ENCODE measurements around the gene WDFY2.
"Not testable (repeated sequence)": the region's sequence is repeated elsewhere in the genome, so short reads cannot be mapped to it uniquely, and the experiment has no call there.

WDFY2 gene

GRCh38 chr13:51639171-51639570 is 54.9 kb downstream of the WDFY2 start:
- H3K4me3 Mint-ChIP-seq, result no peak overlapping the region
- H3K9me3 Mint-ChIP-seq, result no peaks in the 10 kb centered on the region
- DNase-seq (no peak), ATAC-seq (replicated peaks) (no peak)
- H3K27ac Mint-ChIP-seq, result no peak overlapping the region
- peaks cover 26 to 53% of the 10 kb centered on the region in 2 donors for H3K4me1 Mint-ChIP-seq
- peaks cover 4 to 8% of the 10 kb centered on the region in 2 donors for H3K36me3 Mint-ChIP-seq
- no peaks in the 10 kb centered on the region for H3K27me3 Mint-ChIP-seq

GRCh38 chr13:51640696-51641095 is 56.4 kb downstream of the WDFY2 start:
- H3K36me3 Mint-ChIP-seq; DNase-seq; H3K27ac Mint-ChIP-seq; H3K9me3 Mint-ChIP-seq; H3K27me3 Mint-ChIP-seq; ATAC-seq (replicated peaks); H3K4me3 Mint-ChIP-seq: not testable (repeated sequence)
- H3K4me1 Mint-ChIP-seq, result peaks cover 30 to 51% of the 10 kb centered on the region in 2 donors

GRCh38 chr13:51643105-51643881 is 59.0 kb downstream of the WDFY2 start:
- no peaks in the 10 kb centered on the region for H3K9me3 Mint-ChIP-seq
- peaks cover 34 to 51% of the 10 kb centered on the region in 2 donors for H3K4me1 Mint-ChIP-seq
- H3K4me3 Mint-ChIP-seq, result no peak overlapping the region
- DNase-seq (no peak), ATAC-seq (replicated peaks) (no peak)
- H3K27ac Mint-ChIP-seq, result peak overlapping the region; percentile 32
- no peaks in the 10 kb centered on the region for H3K27me3 Mint-ChIP-seq
- H3K36me3 Mint-ChIP-seq, result peaks cover 11 to 12% of the 10 kb centered on the region in 2 donors

GRCh38 chr13:51643882-51644281 is 59.6 kb downstream of the WDFY2 start:
- ATAC-seq (replicated peaks), result no peak
- H3K4me1 Mint-ChIP-seq, result peaks cover 34 to 50% of the 10 kb centered on the region in 2 donors
- no peaks in the 10 kb centered on the region for H3K9me3 Mint-ChIP-seq
- DNase-seq, result no peak
- peaks cover 11 to 12% of the 10 kb centered on the region in 2 donors for H3K36me3 Mint-ChIP-seq
- H3K27ac Mint-ChIP-seq, result peak overlapping the region; percentile 32
- H3K4me3 Mint-ChIP-seq, result no peak overlapping the region
- H3K27me3 Mint-ChIP-seq, result no peaks in the 10 kb centered on the region

GRCh38 chr13:51644654-51645053 is 60.4 kb downstream of the WDFY2 start:
- Mint-ChIP-seq H3K36me3 (peaks cover 11 to 12% of the 10 kb centered on the region in 2 donors), H3K4me3 (no peak overlapping the region), H3K27ac (peak overlapping the region; percentile 42), H3K27me3 (no peaks in the 10 kb centered on the region), H3K9me3 (no peaks in the 10 kb centered on the region), H3K4me1 (peaks cover 33 to 54% of the 10 kb centered on the region in 2 donors)
- no peak for DNase-seq
- ATAC-seq (replicated peaks), result no peak

- Mint-ChIP-seq H3K4me1 (peaks cover 33 to 55% of the 10 kb centered on the region in 2 donors), H3K36me3 (peaks cover 11 to 12% of the 10 kb centered on the region in 2 donors), H3K27ac (peak overlapping the region; percentile 89), H3K27me3 (no peaks in the 10 kb centered on the region), H3K4me3 (peak overlapping the region in 1 of 2 donors; percentile 23), H3K9me3 (no peaks in the 10 kb centered on the region)
- DNase-seq (no peak), ATAC-seq (replicated peaks) (peak; percentile 68 to 84)
Observed at GRCh38 chr13:51645154-51645650, 60.9 kb downstream of the WDFY2 start.

GRCh38 chr13:51645761-51646670 is 61.8 kb downstream of the WDFY2 start:
- peaks cover 0 to under 1% of the 10 kb centered on the region in 2 donors for H3K9me3 Mint-ChIP-seq
- no peaks in the 10 kb centered on the region for H3K27me3 Mint-ChIP-seq
- H3K4me1 Mint-ChIP-seq, result peaks cover 33 to 57% of the 10 kb centered on the region in 2 donors
- peak overlapping the region; percentile 65 for H3K27ac Mint-ChIP-seq
- ATAC-seq (replicated peaks), result no peak
- H3K4me3 Mint-ChIP-seq, result peak overlapping the region in 1 of 2 donors; percentile 23
- DNase-seq, result no peak
- peaks cover 11 to 12% of the 10 kb centered on the region in 2 donors for H3K36me3 Mint-ChIP-seq

GRCh38 chr13:51647067-51647466 is 62.8 kb downstream of the WDFY2 start:
- Mint-ChIP-seq H3K4me1 (peaks cover 42 to 67% of the 10 kb centered on the region in 2 donors), H3K9me3 (peaks cover 2 to 6% of the 10 kb centered on the region in 2 donors), H3K27ac (no peak overlapping the region), H3K27me3 (no peaks in the 10 kb centered on the region), H3K36me3 (peaks cover 14 to 18% of the 10 kb centered on the region in 2 donors), H3K4me3 (no peak overlapping the region)
- DNase-seq, result no peak
- no peak for ATAC-seq (replicated peaks)

- Mint-ChIP-seq H3K36me3 (peaks cover 32 to 33% of the 10 kb centered on the region in 2 donors), H3K4me1 (peaks cover 15 to 41% of the 10 kb centered on the region in 2 donors), H3K9me3 (peaks cover 14 to 21% of the 10 kb centered on the region in 2 donors)
- not testable (repeated sequence) for DNase-seq; H3K27ac Mint-ChIP-seq; H3K27me3 Mint-ChIP-seq; ATAC-seq (replicated peaks); H3K4me3 Mint-ChIP-seq
Observed at GRCh38 chr13:51652193-51652592, 67.9 kb downstream of the WDFY2 start.

- Mint-ChIP-seq H3K27ac (no peak overlapping the region), H3K4me1 (peaks cover 18 to 30% of the 10 kb centered on the region in 2 donors)
Observed at GRCh38 chr13:51659276-51660127, 75.2 kb downstream of the WDFY2 start.

GRCh38 chr13:51660813-51661212 is 76.6 kb downstream of the WDFY2 start:
- Mint-ChIP-seq H3K4me3 (no peak overlapping the region), H3K9me3 (peaks cover 7 to 10% of the 10 kb centered on the region in 2 donors), H3K27me3 (no peaks in the 10 kb centered on the region), H3K27ac (no peak overlapping the region), H3K4me1 (peaks cover 19 to 32% of the 10 kb centered on the region in 2 donors), H3K36me3 (peaks cover 16 to 30% of the 10 kb centered on the region in 2 donors)
- ATAC-seq (replicated peaks), result no peak
- DNase-seq, result no peak

More at GRCh38 chr13:51659276-51660127, 75.2 kb downstream of the WDFY2 start:
- Mint-ChIP-seq H3K4me3 (no peak overlapping the region), H3K27me3 (no peaks in the 10 kb centered on the region), H3K36me3 (peaks cover 23 to 39% of the 10 kb centered on the region in 2 donors), H3K9me3 (peaks cover 10 to 16% of the 10 kb centered on the region in 2 donors)
- ATAC-seq (replicated peaks), result no peak
- DNase-seq, result no peak

- H3K27ac Mint-ChIP-seq, result no peak overlapping the region
- peaks cover 12 to 19% of the 10 kb centered on the region in 2 donors for H3K36me3 Mint-ChIP-seq
- DNase-seq (no peak), ATAC-seq (replicated peaks) (peak in 1 of 2 donors; percentile 42)
- no peaks in the 10 kb centered on the region for H3K9me3 Mint-ChIP-seq
- no peak overlapping the region for H3K4me3 Mint-ChIP-seq
- H3K27me3 Mint-ChIP-seq, result no peaks in the 10 kb centered on the region
- peaks cover 25 to 46% of the 10 kb centered on the region in 2 donors for H3K4me1 Mint-ChIP-seq
Observed at GRCh38 chr13:51663973-51664957, 80.0 kb downstream of the WDFY2 start.
